ENCODE results near the gene TEX26. TPM values are rescaled to one million over a fixed set of nuclear protein-coding genes. Genes with fewer than 3 reads are reported as not detected.

The TEX26 gene
- total RNA-seq, 2 experiments from 2014 or later: not detected

- CTCF ChIA-PET (ENCODE audit: unreplicated experiment): no interaction called here
- TF ChIP-seq CTCF (conservative IDR thresholded peaks at IDR 0.05; ENCODE audit: low read length): no peak
- TF ChIP-seq EZH2phosphoT487 (IDR thresholded peaks at IDR 0.05; ENCODE audit: borderline replicate concordance, low read depth, low read length): no peak
- Histone ChIP-seq H4K20me1 (ENCODE audit: insufficient read depth, low read length) (no peaks in the 10 kb centered on the region), H3K9me3 (ENCODE audit: low read length) (no peaks in the 10 kb centered on the region), H3K4me2 (ENCODE audit: low read length) (no peak overlapping the region), H3K9me2 (ENCODE audit: insufficient read depth, low read length) (no peaks in the 10 kb centered on the region), H3K4me1 (ENCODE audit: insufficient read depth, low read length, poor library complexity, severe bottlenecking) (no peaks in the 10 kb centered on the region), H3K27ac (ENCODE audit: low read depth, low read length, poor library complexity, severe bottlenecking) (no peak overlapping the region), H3K36me3 (ENCODE audit: insufficient read depth, low read length) (no peaks in the 10 kb centered on the region), H3K4me3 (ENCODE audit: low read depth, low read length, poor library complexity, severe bottlenecking) (no peak overlapping the region), H3K79me2 (ENCODE audit: insufficient read depth, low read depth, low read length) (no peaks in the 10 kb centered on the region), H2AFZ (ENCODE audit: low read length) (no peak overlapping the region)
- intact Hi-C loops (cut with micrococcal nuclease; ENCODE audit: unreplicated experiment): no loop called here
- POLR2A ChIA-PET: no interaction called here
- no peak for DNase-seq (ENCODE audit: low spot score)
- BruUV-seq (replicated peaks): no TSS peak
These were observed 15.5 kb upstream of the TEX26 start for GRCh38 chr13:30916991-30917390.

GRCh38 chr13:30918662-30919405 lies 13.6 kb upstream of the TEX26 start:
- H3K36me3 ChIP-seq (ENCODE audit: insufficient read depth, low read length): no peaks in the 10 kb centered on the region
- intact Hi-C loops (cut with micrococcal nuclease; ENCODE audit: unreplicated experiment): no loop called here
- H4K20me1 ChIP-seq (ENCODE audit: insufficient read depth, low read length): no peaks in the 10 kb centered on the region
- no peak overlapping the region for H3K4me2 ChIP-seq (ENCODE audit: low read length)
- BruUV-seq (replicated peaks): no TSS peak
- H3K4me1 ChIP-seq (ENCODE audit: insufficient read depth, low read length, poor library complexity, severe bottlenecking): no peaks in the 10 kb centered on the region
- H3K4me3 ChIP-seq (ENCODE audit: low read depth, low read length, poor library complexity, severe bottlenecking): no peak overlapping the region
- H3K9me2 ChIP-seq (ENCODE audit: insufficient read depth, low read length): no peaks in the 10 kb centered on the region
- no peak overlapping the region for H3K27ac ChIP-seq (ENCODE audit: low read depth, low read length, poor library complexity, severe bottlenecking)
- no peak overlapping the region for H2AFZ ChIP-seq (ENCODE audit: low read length)
- no peaks in the 10 kb centered on the region for H3K79me2 ChIP-seq (ENCODE audit: insufficient read depth, low read depth, low read length)
- TF ChIP-seq EZH2phosphoT487 (IDR thresholded peaks at IDR 0.05; ENCODE audit: borderline replicate concordance, low read depth, low read length): no peak
- TF ChIP-seq CTCF (conservative IDR thresholded peaks at IDR 0.05; ENCODE audit: low read length): no peak
- CTCF ChIA-PET (ENCODE audit: unreplicated experiment): no interaction called here
- no peak for DNase-seq (ENCODE audit: low spot score)
- no peaks in the 10 kb centered on the region for H3K9me3 ChIP-seq (ENCODE audit: low read length)
- POLR2A ChIA-PET: interaction anchor here (0.8 kb wide), 1 partner anchor 16 kb away, joined by 3 read pairs; no protein-coding TSS in a partner anchor

DNA sequence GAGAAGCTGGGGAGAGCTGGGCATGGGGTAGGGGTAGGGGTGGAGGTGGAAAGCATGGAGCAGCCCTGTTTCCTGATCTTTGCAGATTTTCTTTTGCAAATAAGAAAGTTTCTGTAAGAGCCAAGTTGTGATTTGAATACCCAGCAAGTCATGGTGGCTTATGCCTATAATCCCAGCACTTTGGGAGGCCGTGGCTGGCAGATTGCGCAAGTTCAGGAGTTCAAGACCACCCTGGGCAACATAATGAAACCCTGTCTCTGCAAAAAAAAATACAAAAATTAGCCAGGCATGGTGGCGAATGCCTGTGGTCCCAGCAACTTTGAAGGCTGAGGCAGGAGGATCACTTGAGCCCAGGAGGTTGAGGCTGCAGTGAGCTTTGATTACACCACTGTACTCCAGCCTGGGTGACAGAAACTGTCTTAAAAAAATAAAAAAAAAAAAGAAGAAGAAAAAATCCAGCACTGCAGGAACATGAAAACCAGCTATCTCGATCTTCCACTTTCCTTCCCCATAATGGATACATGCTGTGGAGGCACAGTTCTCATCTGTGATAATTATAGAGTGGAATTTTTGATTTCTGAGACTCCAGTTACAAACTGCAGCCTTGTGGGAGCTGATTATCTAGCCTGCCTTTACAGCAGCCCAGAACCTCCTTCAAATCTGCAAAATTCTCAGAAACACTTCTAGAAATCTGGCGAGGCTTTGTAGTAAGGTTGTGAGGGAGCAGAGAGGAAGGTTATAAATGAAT lies 12.1 kb upstream of the TEX26 start:
- no peak overlapping the region for H3K4me3 ChIP-seq (ENCODE audit: low read depth, low read length, poor library complexity, severe bottlenecking)
- DNase-seq (ENCODE audit: low spot score): no peak
- H2AFZ ChIP-seq (ENCODE audit: low read length): no peak overlapping the region
- intact Hi-C loops (cut with micrococcal nuclease; ENCODE audit: unreplicated experiment): no loop called here
- POLR2A ChIA-PET: no interaction called here
- no peak overlapping the region for H3K4me2 ChIP-seq (ENCODE audit: low read length)
- no peaks in the 10 kb centered on the region for H3K9me3 ChIP-seq (ENCODE audit: low read length)
- H3K9me2 ChIP-seq (ENCODE audit: insufficient read depth, low read length): no peaks in the 10 kb centered on the region
- H3K36me3 ChIP-seq (ENCODE audit: insufficient read depth, low read length): no peaks in the 10 kb centered on the region
- no peaks in the 10 kb centered on the region for H4K20me1 ChIP-seq (ENCODE audit: insufficient read depth, low read length)
- CTCF ChIA-PET (ENCODE audit: unreplicated experiment): no interaction called here
- no peaks in the 10 kb centered on the region for H3K4me1 ChIP-seq (ENCODE audit: insufficient read depth, low read length, poor library complexity, severe bottlenecking)
- no TSS peak for BruUV-seq (replicated peaks)
- TF ChIP-seq CTCF (conservative IDR thresholded peaks at IDR 0.05; ENCODE audit: low read length): no peak
- TF ChIP-seq EZH2phosphoT487 (IDR thresholded peaks at IDR 0.05; ENCODE audit: borderline replicate concordance, low read depth, low read length): no peak
- no peak overlapping the region for H3K27ac ChIP-seq (ENCODE audit: low read depth, low read length, poor library complexity, severe bottlenecking)
- H3K79me2 ChIP-seq (ENCODE audit: insufficient read depth, low read depth, low read length): no peaks in the 10 kb centered on the region

All from OCI-LY7 (cell line).